Stimulated activated CD8-positive, alpha-beta memory T cell treated with anti-CD3 and anti-CD28 coated beads, Interleukin-15, amount 100 ng/mL, for 1 hour (primary cell): Measurements from ENCODE around the gene FAM227B.
"Not testable (repeated sequence)": the region's sequence is repeated elsewhere in the genome, so short reads cannot be mapped to it uniquely, and the experiment has no call there.

Experiments used
- DNase-seq: peaks from one replicate; pipeline ENCODE4 v3.0.0-alpha.2; 2020; ENCODE audit warnings: low read depth

Gene FAM227B

DNA sequence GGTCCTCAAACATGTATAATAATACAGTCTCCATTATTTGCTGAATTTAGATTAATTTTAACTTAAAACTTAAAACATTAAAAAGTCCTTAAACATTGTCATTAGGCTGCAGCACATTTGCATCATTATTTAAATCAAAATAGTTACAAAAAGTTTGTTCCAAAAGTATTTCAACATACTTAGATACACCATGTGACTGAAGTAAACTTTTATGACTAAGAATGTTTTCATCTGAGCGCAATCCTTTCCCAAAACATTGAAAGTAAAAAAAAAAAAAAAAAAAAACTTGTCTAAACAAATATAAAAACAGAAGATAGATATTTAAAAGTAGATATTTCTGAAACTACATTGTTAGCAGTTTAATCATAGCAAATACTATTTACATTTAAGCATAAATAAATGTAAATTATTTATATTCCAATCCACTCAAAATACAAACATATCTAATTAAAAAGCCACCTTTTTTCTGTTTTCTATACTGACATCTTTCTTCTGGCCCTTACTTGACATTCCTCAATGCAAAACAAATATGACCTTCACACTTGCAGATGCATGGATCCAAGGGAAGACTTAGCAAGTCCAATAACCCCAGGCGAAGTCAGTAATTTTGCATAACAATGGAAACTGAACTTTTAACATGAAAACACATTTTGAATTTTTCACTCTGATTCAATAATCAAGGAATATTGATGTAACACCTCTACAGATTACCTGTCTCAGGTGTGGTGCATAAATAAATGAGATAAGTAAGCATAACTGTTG lies 10.3 kb downstream of the FAM227B start:
- no peak for DNase-seq

DNA sequence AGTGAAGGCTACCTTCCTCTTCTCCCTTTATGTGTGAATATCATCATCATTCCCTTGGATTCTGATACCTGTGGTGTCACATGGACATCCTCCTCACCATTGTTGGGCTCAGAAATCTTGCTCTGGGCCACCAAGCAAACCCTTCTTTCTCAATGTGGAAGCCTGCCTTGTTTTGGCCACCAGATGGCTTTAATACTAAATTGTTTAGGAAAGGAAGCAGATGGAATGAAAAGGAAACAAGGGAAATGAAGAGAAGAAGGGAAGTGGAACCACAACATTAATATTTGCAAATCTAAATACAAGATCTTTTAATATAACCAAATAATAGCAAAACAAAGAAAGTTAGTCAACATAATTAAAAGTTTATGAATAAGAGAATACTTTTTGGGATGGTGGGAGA lies 14.0 kb downstream of the FAM227B start:
- DNase-seq: no peak

DNA sequence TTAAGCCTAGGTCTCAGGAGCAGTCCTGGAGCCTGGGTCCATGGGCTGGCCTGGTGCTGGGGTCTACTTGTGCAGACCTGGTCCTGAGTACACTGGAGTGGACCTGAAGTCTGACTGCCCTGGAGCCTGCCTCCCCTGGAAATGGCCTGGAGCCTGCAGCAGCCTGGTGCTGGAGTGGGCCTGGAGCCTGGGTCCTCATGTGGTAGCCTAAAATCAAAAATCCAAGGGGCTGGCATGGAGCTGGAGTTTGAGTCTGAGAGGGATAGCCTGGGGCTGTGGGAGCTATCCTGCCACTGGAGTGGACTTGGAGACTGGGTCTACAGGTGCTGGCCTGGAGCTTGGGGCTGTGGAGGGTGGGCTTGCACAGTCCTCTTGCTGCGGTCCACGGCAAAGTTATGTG lies 15.0 kb downstream of the FAM227B start:
- no peak for DNase-seq

DNA sequence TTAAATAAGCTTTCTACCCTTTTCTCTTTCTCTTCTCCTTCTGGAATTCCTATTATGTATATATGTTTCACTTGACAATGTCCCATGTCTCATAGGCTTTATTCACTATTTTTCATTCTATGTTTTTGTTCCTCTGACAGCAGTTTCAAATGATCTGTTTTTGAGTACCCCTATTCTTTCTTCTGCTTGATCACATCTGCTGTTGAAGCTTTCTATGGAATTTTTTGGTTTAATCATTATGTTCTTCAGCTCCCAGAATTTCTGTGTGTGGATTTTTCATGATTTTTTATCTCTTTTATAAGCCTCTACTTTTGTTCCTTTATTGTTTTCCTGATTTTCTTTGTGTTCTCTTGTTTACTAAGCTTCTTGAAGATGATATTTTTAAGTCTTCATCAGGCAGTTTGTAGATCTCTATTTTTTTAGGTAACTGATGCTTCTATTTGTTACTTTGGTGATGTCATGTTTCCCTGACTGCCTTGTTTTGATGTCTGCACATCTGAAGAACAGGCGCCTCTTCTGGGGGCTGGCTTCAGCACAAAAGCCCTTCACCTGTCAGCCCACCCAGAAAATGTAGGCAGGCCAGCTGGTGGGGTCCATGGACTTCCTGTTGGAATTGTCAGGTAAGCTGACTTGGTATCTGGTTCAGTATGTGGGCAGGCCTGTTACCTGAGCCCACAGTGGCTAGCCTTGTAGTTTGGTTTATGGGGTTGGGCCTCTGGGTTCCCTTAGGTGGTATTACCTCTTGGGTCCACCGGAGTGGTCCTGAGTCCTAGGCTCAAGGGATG lies 15.8 kb downstream of the FAM227B start:
- no peak for DNase-seq

DNA sequence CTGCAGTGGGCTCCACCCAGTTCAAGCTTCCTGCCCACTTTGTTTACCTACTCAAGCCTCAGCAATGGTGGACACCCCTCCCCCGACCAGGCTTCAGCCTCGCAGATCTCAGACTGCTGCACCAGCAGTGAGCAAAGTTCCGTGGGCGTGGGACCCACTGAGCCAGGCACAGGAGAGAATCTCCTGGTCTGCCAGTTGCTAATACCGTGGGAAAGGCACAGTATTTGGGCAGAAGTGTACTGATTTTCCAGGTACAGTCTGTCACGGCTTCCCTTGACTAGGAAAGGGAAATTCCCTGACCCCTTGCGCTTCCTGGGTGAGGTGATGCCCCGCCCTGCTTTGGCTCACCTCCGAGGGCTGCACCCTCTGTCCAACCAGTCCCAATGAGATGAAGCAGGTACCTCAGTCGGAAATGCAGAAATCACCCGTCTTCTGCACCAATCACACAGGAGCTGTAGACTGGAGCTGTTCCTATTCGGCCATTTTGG lies 27.7 kb downstream of the FAM227B start:
- not testable (repeated sequence) for DNase-seq

DNA sequence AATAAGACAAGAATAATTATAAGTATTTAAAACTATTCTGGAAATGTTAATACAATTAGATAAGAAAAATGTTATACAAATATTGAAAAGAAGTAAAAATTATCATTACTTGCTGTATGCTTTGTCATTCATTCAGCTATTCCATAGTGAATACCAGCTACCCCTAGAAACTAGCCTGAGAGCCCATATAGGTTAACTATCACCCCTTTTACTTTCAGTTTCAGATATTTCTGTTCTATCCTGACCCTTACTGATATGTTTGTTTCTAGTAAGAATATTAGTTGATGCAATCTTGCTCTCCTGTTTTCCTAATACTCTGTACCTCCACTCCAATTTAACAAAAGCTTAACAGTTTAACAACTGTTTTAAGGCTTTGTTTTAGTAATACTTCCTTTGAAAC lies 31.6 kb downstream of the FAM227B start:
- DNase-seq: no peak

DNA sequence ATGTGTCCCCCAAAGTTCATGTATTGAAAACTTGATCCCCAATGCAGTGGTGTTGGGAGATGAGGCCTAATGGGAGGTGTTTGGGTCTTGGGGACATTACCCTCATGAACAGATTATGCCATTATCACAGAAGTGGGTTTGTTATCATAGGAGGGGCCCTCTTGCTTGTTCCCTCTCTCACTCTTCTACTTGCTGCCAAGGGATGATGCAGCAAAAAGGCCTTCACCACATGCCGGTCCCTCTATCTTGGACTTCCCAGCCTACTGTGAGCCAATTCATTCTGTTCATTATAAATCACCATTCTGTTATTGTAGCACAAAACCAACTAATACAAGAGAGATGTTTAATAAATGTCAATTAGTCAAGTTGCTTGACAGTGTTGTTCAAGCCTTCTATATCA lies 47.2 kb downstream of the FAM227B start:
- DNase-seq: no peak

DNA sequence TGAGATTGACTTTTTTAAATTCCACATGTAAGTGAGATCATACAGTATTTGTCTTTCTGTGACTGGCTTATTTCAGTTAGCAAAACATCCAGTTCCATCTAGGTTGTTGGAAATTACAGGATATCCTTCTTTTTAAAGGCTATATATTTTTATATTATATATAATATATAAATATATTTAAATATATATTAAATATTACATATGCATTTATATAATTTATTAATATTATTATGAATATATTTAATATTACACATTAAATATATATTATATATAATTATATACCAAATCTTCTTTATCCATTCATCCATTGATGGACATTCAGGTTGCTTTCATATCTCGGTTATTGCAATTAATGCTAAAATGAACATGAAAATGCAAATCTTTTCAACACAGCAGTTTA lies 49.9 kb downstream of the FAM227B start:
- no peak for DNase-seq

DNA sequence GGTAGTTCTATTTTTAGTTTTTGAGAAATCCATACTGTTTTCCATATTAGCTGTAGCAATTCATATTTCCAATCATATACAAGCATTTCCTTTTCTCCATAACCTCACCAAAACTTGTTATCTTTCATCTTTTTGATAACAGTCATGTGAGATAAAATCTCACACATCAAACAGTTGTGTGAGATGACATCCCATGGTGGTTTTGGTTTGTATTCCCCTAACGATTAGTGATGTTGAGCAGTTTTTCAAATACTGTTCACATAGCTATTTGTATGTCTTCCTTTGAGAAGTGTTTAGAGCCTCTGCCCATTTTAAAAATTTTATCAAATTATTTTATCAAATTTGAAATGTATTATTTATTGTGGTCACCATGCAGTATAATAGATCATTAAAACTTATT lies 50.4 kb downstream of the FAM227B start:
- no peak for DNase-seq

DNA sequence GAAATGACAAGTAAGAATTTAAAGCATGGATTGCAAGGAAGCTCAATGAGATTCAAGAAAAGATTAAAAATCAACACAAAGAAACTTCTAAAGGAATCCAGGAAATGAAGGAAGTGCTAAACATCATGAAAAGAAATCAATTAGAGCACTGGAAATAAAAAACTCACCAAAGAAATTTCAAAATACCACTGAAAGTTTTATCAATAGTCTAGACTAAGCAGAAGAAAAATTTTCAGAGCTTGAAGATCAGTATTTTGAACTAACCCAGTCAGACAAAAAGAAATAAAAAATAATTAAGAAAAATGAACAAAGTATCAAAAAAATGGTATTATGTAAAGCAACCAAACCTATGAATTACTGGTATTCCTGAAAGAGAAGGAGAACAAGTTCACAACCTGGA lies 60.6 kb downstream of the FAM227B start:
- DNase-seq: no peak

DNA sequence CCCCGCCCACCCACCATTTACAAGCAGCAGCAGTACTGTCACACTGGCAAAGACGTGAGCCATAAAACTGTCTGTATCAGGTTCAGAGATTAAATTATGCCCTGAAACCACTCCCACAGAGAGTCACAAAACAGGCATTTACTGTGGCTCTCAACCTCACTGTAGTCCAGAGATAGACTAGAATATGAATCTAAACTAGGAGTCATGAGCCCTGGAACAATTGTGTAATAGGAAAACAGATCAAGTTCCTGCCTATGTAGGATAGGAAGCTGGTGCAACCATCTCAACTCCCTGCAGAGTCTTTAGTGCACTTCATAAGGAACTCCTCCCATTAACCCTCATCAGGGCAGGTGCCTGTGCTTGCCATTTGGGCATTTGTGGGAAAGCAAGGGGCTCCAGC lies 61.7 kb downstream of the FAM227B start:
- DNase-seq: no peak

DNA sequence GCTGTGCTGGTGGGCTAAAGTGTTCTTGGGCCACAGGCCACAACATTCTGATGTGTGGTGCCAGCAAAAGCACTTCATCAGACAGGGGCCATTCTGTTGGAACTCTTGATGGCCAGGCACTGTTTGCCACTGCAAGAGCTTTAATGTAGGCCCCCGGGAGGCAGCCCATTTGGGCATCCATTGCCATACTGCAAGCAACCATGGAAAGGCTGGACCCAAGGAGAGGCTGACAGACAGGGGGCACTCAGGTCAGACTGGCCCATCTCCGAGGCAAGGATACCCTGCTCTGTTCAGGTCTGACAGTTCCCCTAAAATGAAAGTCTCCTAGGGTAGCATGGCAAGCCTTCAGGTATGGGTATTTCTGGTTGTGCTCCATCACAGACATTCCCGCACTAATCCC lies 64.2 kb downstream of the FAM227B start:
- DNase-seq: no peak

DNA sequence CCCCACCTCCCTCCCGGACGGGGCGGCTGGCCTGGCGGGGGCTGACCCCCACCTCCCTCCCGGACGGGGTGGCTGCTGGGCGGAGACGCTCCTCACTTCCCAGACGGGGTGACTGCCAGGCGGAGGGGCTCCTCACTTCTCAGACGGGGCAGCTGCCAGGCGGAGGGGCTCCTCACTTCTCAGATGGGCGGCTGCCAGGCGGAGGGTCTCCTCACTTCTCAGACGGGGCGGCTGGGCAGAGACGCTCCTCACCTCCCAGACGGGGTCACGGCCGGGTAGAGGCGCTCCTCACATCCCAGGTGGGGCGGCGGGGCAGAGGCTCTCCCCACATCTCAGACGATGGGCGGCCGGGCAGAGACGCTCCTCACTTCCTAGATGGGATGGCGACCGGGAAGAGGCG lies 70.3 kb downstream of the FAM227B start:
- not testable (repeated sequence) for DNase-seq

DNA sequence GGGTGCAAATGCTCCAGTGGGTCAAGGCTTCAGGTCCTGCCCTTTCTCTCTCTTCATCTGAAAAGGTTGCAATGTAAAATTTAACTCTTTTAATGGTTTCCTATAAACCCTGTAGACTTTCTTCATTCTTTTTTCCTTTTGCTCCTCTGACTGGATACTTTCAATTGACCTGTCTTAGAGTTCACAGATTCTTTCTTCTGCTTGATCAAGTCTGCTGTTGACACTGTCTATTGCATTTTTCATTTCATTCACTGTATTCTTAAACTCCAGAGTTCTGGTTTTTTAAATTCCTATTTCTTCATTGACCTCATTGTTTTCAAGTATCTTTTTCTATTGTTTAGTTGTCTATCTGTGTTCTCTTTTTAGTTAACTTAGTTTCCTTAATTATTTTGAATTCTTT lies 82.1 kb downstream of the FAM227B start:
- no peak for DNase-seq

DNA sequence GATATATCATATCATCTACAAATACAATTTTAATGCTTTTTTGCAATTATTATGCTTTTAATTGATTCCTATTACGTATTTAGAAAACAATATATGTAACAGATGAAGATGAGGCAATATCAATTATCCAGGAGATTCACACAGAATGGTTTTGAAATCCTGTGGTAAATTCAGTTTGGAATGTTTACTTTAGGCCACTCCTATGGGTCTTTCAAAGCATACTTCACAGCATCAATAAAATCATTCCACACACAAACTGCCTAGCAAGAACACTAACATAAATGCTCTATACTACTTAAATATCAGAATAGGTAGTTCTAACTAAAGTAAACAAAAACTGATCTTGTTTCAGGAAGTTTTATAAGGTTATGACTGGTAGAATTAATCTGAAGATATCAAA lies 90.5 kb downstream of the FAM227B start:
- no peak for DNase-seq

DNA sequence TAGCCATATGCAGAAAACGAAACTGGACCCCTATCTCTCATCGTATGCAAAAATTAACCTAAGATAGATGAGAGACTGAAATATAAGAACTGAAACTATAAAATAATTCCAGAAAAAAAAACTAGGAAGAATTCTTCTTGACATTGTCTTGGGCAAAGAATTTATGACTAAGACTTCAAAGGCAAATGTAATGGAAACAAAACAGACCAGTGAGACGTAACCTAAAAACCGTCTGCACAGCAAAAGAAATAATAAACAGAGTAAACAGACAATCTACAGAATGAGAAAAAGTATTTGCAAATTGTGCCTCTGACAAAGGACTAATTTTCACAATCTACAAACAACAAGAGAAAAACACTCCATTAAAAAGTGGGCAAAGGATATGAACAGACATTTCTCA lies 92.3 kb downstream of the FAM227B start:
- no peak for DNase-seq

DNA sequence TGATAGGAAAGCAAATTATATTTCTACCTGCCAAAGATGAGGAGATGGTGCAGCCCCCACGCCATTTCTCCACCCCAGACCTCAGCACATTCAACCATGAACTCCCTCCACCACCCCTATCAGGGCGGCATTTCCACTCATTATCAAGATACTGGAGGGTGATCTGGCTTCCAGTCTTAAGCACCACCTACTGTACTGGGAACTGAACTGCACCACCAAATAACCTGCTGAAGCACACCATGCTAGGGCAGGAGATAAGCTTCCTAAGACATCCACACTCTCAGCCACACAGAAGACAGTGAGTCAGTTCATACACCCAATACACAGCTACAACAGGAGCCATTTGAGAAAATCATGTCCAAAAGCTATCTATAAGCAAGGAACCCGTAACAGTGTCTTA lies 98.8 kb downstream of the FAM227B start:
- no peak for DNase-seq

DNA sequence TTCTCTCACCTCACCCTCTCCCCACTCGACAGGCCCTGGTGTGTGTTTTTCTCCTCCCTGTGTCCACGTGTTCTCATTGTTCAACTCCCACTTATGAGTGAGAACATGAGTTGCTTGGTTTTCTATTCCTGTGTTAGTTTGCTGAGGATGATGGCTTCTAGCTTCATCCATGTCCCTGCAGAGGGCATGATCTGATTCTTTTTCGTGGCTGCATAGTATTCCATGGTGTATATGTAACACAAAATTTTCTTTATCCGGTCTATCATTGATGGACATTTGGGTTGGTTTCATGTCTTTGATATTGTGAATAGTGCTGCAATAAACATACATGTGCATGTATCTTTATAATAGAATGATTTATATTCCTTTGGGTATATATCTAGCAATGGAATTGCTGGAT lies 107.9 kb downstream of the FAM227B start:
- not testable (repeated sequence) for DNase-seq

DNA sequence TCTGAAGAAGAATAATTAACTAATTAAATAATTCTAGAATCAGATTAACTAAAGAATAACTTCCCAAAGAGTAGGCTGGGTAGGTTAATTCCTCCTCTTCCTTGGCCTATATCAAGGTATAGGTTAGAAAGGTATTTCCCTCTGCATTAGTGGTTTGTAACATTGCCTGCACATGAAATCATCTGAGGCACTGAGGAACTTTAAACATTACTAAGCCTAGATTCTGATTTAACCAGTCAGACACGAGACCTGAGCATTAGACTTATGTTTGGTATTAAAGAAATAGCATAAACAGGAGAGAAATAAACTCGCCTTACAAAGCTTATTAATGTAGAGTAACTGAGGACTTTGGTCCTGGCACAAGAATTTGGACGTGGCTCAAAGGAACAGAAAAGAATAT lies 113.4 kb downstream of the FAM227B start:
- DNase-seq: no peak

DNA sequence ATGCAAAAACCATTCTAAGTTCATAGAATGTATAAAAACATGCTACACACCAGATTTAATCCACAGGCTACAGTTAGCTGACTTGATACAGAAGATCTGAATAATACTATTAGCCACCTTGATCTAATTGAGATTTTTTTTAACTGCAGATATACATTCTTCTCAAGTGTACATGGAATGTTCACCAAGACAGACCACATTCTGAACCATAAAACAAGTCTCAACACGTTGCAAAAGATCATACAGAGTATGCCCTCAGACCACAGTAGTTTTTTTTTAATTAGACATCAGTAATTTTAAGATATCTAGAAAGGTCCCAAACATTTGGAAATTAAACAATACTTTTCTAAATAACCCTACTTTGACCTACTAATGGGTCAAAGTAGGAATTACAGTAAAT lies 114.3 kb downstream of the FAM227B start:
- DNase-seq: no peak

DNA sequence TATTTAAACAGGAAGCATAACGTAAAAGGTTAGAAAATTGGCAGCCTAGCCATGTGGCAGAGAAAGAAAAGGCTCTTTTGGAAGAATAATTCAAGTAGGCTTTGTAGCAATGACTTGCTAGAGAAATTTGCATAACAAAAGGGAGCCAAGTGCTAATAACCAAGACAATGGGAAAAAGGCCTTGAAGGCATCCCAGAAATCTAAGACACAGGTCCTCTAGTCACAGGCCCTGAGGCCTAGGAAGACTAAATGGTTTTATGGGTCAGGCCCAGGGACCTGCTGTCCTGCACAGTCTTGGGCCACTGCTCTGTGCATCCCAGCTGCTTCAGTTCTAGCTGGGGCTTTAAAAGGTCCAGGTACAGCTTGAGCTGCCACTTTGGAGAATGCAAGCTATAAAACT lies 119.0 kb downstream of the FAM227B start:
- DNase-seq: no peak

DNA sequence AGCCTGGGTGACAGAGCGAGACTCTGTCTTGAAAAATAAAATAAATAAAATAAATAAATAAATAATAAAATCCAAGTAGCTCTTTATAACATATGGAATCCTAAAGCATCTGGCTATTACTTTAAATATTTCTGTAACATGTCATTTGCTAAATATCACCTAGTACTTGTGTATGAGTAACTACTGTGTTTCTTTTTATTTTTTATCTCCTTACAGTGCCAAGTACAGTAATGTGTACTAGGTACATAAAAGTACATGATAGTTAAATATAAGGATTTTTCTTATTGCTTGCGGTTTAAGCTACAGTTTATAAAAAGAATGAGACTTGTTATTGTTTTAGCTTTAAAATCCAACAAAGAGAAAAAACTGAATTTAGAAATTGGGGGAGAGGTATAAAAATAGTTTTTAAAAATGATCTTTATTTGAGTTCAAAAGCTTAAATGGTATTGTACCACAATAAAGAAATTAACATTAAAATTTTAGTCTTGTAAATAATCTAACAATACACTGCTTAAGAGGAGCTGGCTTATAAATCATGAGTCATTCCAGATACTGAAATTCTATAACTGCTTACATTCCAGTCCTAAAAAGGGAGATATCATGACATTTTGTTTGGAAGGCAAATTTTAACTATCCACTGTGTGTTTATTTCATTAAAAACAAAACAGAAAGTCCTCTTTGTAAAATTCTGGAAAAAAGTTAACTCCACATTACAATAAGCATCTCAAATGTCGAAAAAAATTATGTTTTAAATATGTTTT lies 124.4 kb downstream of the FAM227B start:
- no peak for DNase-seq

DNA sequence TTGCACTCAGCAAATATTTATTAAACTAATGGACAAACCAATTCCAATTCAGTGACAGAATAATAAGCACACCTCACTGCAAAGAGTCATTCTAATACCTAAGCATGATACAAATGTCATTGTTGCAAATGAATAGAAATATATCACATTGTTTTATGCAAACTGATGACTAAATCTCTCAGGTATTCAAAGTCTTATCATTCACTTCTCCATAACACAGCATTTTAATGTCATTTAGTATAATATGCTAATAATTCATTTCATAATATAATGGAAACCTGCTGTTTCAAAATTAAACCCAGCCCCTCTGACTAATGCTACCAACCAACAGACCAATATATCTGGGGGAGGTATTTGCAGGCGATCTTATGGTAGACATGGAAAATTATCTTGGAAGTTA lies 125.8 kb downstream of the FAM227B start:
- no peak for DNase-seq
